Activated T-helper 1 cell treated with Interleukin-2 at 50 U/mL for 16 hours (primary cell): ENCODE data around the gene UGT2B17.
"Not testable (repeated sequence)": the region's sequence is repeated elsewhere in the genome, so short reads cannot be mapped to it uniquely, and the experiment has no call there.

ENCODE experiments used
- DNase-seq: peaks from one replicate; pipeline ENCODE4 v3.0.0-alpha.2; 2020; ENCODE audit warnings: low read depth

Gene UGT2B17

GRCh38 chr4:68576272-68577125 is at the start of gene UGT2B17:
UGT2B17 (minus strand) TSS chr4:68576322; CDS start chr4:68568484, 7,838 bp downstream.
- DNase-seq, result no peak

DNA sequence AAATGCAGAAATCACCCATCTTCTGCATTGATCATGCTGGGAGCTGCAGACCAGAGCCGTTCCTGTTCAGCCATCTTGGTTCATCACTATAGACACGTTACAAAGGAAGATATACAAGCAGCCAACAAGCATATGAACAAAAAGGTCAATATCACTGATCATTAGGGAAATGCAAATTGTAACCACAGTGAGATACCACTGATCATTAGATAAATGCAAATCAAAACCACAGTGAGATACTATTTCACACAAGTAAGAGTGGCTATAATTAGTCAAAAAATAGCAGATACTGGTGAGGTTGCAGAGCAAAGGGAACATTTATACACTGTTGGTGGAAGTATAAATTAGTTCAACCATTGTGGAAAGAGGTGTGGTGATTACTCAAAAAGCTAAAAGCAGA is 46.6 kb upstream of the UGT2B17 start:
- DNase-seq, result not testable (repeated sequence)

DNA sequence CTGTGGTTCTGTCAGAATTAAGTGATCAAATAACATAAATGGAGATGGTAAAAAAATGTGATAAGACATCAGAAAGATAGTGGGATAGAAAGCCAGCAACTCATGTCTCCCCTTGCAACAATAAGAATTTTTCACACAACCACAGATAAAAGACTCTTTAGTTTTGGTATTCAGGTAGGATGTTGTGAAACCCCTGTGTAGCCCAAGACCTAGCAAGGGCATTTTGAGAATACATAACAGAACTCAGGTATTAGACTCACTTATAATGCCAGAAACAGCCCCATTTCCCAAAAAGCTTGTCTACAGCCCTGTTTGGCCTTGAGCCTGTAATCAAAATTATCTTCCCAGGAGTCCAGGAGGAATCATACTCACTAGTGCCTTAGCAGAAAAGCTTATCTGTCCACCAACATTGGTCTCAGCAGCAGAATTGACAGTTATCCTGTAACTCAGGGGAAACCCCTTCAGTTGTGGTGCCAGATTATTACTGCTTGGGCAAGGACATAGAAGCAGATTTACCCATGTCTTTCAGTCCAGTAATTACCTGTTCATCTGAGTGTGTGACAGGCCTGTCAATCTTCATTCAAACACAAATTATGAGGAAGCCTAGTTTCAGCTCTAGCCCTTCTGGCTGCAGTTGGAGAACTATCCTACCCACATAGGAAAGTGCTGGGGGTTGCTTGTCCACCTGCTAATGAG is 41.0 kb upstream of the UGT2B17 start:
- DNase-seq, result no peak

GRCh38 chr4:68615699-68616422 is 39.7 kb upstream of the UGT2B17 start:
- DNase-seq, result no peak

- DNase-seq, result no peak
Measured at GRCh38 chr4:68613752-68614151, 37.6 kb upstream of the UGT2B17 start.

- no peak for DNase-seq
Measured at GRCh38 chr4:68606240-68606639, 30.1 kb upstream of the UGT2B17 start.

DNA sequence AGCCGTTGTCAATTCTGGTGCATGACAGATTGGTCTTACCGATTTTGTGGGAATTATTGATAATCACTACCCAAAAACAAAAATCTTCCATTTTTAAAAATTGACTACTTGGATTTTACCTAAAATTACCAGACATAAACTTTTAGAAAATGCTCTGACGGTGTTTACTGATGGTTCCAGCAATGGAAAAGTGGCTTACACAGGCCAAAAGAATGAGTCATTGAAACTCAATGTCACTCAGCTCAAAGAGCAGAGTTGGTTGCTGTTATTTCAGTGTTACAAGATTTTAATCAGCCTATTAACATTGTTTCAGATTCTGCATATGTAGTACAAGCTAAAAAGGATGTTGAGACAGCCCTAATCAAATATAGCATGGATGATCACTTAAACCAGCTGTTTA is 23.0 kb upstream of the UGT2B17 start:
- no peak for DNase-seq

GRCh38 chr4:68597482-68597881 is 21.4 kb upstream of the UGT2B17 start:
- DNase-seq, result no peak

- DNase-seq, result no peak
Measured at GRCh38 chr4:68594678-68595077, 18.6 kb upstream of the UGT2B17 start.

DNA sequence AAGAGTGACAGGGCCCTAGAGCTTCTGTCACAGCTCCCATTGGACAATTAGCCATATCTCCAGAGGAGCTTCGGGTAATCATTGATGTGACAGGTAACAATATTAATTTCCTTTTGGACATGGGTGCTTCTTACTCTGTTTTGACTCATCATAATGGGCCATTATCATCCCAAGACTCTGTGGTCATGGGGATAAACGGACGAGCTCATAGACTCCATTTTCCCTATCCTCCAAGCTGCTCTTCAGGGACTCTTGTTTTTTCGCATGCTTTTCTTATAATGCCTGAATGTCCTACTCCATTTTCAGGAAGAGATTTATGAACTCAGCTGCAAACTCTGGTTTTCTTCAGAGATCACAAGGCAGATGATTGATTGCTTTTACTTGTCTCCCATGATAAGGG is 17.0 kb upstream of the UGT2B17 start:
- no peak for DNase-seq

DNA sequence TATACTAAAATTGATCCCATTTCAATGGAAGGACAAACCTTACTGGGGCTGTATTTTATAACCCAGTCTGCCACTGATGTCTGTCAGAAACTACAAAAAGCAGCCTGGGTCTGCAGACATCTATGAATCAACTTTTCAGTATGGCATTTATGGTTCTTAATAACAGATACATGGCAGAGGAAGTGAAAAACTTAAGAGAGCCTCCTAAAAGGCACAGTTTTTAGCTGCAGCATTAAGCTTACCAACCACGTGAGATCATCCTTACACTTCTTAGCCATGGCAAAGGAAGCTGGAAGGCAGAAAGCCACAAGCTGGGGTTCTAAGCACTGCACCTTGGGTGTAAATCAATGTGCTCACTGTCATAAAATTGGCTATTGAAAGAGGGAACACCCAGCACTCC is 16.6 kb upstream of the UGT2B17 start:
- no peak for DNase-seq

DNA sequence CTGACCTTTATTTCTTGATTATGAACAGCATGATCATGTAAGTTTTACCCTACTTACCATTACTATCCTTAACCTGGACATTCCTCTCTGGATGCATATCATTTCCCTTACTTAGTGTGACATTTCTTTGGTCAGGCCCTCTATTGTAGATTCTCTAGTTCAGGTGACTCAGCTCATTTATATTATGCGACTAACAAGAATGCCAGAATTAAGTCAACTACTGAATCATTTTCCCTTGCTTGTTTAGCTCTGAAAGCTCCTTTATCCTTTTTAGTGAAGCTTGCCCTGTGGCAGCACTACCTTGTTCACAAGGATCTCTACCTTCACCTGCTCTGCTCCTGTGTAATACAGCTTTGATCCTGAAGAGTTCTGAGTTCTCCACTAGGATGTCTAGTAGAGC is 15.1 kb upstream of the UGT2B17 start:
- no peak for DNase-seq

- DNase-seq, result no peak
Measured at GRCh38 chr4:68589790-68590189, 13.7 kb upstream of the UGT2B17 start.

- DNase-seq, result no peak
Measured at GRCh38 chr4:68582339-68582717, 6.2 kb upstream of the UGT2B17 start.

DNA sequence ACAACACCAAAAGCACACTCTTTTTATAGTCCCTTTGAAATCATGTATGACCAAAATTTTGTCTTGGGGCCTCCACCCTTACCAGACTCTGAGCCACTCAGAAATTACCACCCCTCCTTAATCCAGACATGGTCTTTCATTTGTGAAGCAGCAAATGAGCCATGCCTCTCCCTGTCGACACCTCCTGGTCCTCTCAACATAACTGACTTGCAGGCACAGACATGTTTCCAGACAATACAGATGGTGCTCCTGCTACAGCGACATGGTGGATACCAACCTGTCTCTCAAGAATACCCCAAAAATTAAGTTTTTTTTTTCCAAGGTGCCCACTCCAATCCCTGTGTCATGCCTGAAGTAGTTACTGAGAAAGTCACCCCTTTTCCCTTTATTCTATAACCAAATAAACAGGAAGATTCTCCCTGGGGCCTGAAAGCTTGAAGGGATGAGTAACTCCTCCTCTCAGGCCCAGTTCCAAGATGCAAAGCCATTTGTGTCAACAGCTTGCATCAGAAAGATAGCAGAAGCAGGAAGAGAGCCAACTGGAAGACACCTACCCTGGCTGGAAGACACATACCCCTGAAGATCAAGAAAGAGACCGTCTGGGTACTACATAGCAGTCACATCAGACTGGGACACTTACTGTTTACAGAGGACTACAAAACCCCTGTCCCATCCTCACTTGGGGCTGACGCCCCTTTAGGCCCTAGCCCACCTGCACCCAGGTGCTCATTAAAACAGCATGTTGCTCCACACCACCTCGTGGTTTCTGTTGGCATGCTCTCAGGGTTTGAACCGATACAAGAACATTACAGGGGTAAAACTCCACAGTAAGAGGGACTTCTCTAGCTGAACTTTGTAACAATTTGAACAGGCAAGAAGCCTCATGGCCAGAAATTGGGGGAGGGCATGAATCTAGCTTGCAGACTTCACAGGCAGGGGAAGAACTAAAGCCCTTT is 5.5 kb upstream of the UGT2B17 start:
- no peak for DNase-seq

GRCh38 chr4:68577590-68577989 is 1.5 kb upstream of the UGT2B17 start:
- no peak for DNase-seq

DNA sequence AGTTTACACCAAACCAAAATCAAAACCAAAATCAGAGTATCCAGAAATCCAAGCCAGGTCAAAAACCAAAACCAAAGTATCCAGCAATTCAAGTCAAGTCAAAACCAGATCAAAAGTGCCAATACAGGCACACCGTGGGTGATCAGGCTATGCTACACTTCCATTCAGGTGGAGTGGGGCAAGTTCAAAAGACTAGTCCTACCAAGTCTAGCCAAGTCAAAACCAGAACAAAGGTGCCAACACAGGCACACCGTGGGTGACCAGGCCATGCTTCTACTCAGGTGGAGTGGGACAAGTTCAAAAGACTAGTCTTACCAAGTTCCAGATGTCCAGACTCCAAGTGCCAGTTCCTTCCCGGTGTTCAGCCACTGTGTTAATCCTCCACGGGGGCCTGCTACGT is 486 bp downstream of the UGT2B17 start:
- DNase-seq, result not testable (repeated sequence)

DNA sequence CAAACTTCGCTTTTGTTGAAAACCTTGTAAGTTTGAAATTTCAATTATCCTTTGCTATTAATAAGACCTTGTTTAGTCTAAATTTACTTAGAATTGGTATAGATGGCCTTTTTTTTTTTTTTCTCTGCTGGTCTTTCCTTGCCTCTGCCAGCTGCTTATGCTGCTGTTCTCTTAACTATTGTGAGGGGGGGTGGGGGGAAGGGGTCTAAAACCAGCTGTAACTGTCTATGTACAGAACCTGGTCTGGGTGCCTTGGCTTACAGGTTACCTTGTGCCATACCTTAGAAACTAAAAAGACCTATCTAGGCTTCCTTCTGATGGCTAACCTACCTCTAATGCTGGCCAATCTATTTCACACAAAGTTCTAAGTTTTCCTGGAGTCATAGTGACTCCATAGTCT is 1.0 kb downstream of the UGT2B17 start:
- no peak for DNase-seq

GRCh38 chr4:68572653-68573170 is 3.4 kb downstream of the UGT2B17 start:
- no peak for DNase-seq

DNA sequence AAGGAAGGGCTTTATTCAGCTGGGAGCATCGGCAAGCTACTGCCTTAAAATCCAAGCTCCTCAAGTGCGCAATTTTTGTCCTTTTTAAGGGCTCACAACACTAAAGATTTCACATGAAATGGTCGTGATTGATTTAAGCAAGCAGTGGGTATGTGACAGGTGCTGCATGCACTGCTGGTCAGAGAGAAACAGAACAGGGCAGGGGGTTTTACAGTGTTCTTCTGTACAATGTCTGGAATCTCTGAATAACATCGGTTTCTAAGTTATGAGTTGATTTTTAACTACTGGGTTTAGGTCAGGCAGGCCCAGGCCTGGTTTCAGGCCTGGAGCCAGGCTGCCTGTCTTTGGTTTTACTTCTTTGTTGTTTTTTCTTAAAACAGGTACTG is 6.0 kb downstream of the UGT2B17 start:
- DNase-seq, result no peak

DNA sequence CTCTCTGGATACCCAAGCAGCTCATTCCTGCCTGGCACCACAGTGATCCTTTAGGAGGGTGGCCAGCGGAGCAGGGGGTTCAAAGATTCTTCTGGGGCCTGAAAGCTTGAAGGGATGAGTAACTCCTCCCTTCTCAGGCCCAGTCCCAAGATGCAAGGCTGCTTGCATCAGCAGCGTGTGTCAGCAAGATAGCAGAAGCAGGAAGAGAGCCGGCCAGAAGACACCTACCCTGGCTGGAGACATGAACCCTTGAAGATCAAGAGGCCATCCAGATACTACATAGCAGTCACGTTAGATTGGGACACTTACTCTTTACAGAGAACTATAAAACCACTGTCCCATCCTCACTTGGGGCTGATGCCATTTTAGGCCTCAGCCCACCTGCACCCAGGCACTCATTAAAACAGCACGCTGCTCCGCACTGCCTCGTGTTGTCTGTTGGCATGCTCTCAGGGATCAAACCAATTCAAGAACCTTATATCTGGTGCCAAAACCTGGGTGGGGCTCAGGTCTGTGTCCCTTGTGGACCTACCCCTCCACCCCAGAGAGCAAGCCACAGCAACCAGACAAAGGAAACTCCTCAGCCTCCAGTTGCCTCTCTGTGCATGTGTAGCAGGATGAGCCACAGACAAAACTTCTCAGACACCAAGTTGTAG is 6.5 kb downstream of the UGT2B17 start:
- DNase-seq, result no peak
